AG09309 (cell line): ENCODE measurements around the gene GAL3ST2.

Source experiments
- DNase-seq: peaks from one replicate; pipeline ENCODE4 v3.0.0-alpha.2; 2010; ENCODE audit warnings: low read depth
- H3K4me3 ChIP-seq: 2 replicates; pipeline ENCODE4 v1.5.1; 2011; ENCODE audit warnings: mild to moderate bottlenecking, low read depth, low read length, moderate library complexity; ENCODE audit not compliant: control insufficient read depth
- TF ChIP-seq, protein P1 (sequence below): IDR thresholded peaks from 2 replicates; pipeline ENCODE4 v1.5.1; 2011; ENCODE audit warnings: mild to moderate bottlenecking, low read depth, low read length, inconsistent platforms; ENCODE audit not compliant: insufficient read depth, control insufficient read depth; ENCODE audit errors: missing control alignments

The GAL3ST2 gene

DNA sequence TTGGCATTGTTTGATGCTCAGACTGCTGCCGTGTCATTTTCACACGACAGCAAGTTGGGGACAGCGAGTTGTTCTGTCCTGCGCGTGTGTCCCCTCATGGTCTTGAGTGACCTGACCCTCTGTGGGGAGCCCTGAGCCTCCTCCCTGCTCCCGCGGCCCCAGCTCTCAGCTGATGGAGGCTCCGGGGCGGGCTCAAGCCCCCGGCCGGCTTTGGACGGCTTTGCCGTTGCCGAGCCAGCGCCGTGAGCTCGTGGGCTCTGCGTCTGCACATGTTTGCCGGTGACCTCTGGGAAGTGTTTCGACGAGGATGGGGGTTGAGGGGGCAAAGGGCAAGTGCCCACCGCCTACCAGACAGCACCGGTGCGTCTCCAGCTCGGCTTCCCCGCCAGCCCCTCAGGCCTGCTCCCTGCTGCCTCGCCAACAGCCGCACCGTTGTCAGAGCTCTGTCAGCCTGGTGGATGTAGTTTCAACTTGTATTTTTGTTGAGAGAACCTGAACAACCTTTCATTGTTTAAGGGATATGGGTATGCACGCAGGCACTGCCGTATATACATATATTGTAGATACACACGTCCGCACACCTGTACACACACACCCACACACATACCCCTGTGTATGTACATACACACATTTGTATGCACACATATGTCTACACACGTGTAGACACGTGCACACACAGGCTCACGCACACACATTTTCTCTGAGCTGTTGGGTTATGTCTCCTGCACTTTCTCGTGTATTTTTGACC is 68.4 kb downstream of the GAL3ST2 start:
- no peak for DNase-seq
- H3K4me3 ChIP-seq, result no peak overlapping the region
- TF ChIP-seq, protein P1, sequence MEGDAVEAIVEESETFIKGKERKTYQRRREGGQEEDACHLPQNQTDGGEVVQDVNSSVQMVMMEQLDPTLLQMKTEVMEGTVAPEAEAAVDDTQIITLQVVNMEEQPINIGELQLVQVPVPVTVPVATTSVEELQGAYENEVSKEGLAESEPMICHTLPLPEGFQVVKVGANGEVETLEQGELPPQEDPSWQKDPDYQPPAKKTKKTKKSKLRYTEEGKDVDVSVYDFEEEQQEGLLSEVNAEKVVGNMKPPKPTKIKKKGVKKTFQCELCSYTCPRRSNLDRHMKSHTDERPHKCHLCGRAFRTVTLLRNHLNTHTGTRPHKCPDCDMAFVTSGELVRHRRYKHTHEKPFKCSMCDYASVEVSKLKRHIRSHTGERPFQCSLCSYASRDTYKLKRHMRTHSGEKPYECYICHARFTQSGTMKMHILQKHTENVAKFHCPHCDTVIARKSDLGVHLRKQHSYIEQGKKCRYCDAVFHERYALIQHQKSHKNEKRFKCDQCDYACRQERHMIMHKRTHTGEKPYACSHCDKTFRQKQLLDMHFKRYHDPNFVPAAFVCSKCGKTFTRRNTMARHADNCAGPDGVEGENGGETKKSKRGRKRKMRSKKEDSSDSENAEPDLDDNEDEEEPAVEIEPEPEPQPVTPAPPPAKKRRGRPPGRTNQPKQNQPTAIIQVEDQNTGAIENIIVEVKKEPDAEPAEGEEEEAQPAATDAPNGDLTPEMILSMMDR, result no peak

DNA sequence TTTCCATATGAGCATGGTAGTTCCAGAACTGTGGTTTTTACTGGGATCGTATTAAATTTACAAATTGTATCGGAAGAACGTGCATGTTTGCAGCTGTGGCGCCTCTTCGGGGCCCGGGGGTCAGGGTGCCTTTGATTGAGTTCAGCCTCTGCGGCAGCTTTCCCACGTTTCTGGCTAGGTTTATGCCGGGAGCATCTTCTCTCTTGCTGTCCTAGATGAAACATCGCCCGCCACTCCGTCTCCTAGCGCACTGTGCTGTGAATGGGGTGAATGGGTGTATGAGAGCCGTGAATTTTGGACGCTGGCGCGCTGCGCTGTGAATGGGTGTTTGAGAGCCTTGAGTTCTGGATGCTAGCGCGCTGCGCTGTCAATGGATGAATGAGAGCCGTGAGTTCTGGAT is 69.8 kb downstream of the GAL3ST2 start:
- no peak overlapping the region for H3K4me3 ChIP-seq
- TF ChIP-seq, protein P1, result no peak
- DNase-seq, result no peak

DNA sequence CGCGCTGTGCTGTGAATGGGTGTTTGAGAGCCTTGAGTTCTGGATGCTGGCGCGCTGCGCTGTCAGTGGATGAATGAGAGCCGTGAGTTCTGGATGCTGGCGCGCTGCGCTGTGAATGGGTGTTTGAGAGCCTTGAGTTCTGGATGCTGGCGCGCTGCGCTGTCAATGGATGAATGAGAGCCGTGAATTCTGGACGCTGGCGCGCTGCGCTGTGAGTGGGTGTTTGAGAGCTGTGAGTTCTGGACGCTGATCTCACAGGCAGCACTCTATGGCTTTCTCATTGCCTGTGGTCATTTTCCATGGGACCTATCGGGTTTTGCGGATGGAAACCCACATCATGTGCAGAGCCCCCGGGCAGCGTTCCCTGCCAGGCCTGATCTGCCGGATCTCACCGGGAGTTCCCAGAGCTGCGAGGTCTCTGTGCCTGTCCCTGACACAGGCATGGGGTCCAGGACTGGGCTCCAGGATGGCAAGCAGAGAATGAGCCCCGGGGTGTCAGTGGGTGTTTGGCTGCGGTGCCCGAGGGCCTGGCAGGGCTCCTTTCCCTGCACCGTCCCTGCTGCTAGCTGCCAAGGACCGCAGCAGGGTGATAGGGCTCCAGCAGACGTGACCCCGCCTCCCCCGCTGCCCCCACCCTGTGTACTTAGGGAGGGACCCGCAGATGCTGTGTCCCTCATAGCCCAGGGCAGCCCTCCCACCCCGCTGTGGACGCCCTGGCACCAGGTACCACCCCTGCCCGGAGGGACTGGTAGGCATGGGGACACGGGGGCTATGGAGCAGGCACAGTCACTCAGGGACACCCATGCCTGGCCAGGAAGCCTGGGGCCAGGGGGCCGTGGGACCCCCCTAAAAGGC is 72.4 kb downstream of the GAL3ST2 start:
- no peak overlapping the region for H3K4me3 ChIP-seq
- TF ChIP-seq, protein P1, result no peak
- no peak for DNase-seq

DNA sequence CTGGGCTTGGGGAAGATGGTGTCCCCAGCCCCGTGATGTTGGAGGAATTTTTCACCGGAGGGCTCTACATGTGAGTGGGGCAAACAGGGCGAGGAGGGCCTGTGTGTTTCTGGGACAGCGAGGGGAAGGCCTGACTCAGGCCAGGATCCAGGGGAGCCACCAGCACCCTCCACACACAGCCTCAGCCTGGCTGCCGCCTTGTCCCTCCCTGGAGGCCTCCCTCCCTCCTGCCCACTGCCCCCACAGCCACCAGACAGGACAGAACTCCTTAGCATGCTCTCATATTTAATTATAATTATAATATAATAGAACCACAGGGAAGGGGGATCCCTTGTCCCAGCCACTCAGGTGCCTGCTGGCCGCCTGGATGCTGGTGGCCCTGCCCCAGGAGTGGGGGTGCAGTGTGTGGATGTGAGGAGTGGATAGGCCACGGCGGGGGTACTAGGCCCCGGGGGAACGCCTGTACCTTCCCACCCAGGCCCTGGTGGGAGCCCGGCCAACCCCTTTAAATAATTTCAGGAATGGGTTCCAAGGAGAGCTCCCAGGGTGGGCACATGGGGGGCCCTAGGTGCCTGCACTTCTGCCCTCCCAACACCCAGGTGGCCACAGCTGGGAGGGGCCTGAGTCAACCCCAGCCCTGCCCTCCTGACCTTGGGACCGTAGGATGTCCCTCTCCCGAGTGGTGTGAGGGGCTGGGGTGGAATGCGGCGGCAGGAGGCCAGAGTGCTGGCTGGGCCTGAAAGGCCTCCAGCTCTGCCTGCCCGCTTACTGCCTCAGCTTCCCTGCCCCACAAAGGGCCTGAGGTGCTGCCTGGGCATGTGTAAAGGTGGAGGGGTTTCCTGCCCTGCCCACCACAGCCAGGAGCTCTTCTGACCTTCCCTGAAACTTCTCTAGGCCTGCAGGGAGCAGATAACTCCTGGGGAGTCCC is 73.3 kb downstream of the GAL3ST2 start:
- TF ChIP-seq, protein P1, result no peak
- no peak overlapping the region for H3K4me3 ChIP-seq
- no peak for DNase-seq

DNA sequence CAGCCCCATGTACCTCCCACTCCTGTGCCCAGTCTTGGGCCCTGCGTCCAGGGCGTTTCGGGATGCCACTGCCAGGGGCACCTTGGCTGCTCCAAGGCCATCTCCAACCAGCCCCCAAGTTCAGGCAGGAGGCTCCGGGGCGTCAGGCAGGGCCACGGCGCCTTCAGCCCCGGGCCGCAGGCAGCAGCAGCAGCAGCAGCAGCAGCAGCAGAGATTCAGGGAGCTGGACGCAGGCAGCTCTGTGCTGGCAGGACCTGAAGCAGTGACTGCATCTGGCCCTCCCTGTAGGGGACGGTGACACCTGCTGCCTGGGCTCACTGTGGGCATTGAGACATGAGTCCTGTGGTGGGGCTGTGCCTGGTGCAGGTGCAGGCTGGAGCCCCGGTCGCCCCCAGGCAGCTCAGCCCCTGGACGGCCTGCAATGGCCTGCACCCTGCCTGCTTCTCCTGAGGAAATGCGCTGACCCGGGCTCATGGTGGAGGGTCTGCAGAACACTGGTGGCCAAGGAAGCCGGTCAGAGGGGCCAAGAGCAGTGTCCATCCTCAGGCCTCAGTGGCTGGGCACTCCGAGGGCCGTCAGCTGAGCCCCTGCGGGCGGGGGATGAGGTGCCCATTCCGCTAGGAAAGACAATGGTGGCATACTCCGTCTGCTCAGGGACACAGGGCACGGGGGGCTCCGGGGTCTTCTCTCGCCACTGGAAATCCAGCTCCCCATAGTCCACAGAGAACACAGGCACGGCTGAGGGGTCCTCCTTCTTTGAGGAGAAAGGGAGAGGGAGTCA is 74.1 kb downstream of the GAL3ST2 start:
- H3K4me3 ChIP-seq, result no peak overlapping the region
- TF ChIP-seq, protein P1, result no peak

More for the DNA sequence above, 74.1 kb downstream of the GAL3ST2 start:
- no peak for DNase-seq
